Kidney (tissue), 14 donors: ENCODE measurements around the gene RUSC1. TPM values are rescaled to one million over a fixed set of nuclear protein-coding genes. Genes with fewer than 3 reads are reported as not detected.

ENCODE experiments used
- DNase-seq, 5 donors: peaks; one replicate each; pipeline ENCODE4 v3.0.0-alpha.2; 2013 to 2020
- FAIRE-seq: peaks from 2 replicates; lab custom pipeline; 2012; peaks lifted over from hg19 to GRCh38; lab: Jason Lieb, UNC
- H3K27ac ChIP-seq, 2 donors: one replicate each; pipeline ENCODE4 v1.7.0; 2013; ENCODE audit warnings: low read depth in 2 of 2, low read length in 2 of 2, inconsistent platforms in 1 of 2
- H3K27me3 ChIP-seq: one replicate; pipeline ENCODE4 v1.7.1; 2013; ENCODE audit warnings: low read length, inconsistent platforms; ENCODE audit not compliant: control insufficient read depth, insufficient read depth
- H3K36me3 ChIP-seq, 3 donors: one replicate each; pipeline versions ENCODE4 v1.7.0 to v1.7.1; 2013; ENCODE audit warnings: low read length in 3 of 3, control low read depth in 1 of 3, inconsistent platforms in 1 of 3; ENCODE audit not compliant: insufficient read depth in 3 of 3, control insufficient read depth in 2 of 3
- H3K4me1 ChIP-seq, 3 donors: one replicate each; pipeline versions ENCODE4 v1.7.0 to v1.7.1; 2013; ENCODE audit warnings: low read length in 3 of 3, inconsistent platforms in 1 of 3, low read depth in 1 of 3; ENCODE audit not compliant: control insufficient read depth in 2 of 3, insufficient read depth in 2 of 3
- H3K4me3 ChIP-seq, 3 donors: one replicate each; pipeline versions ENCODE4 v1.7.0 to v1.8.1; 2013; ENCODE audit warnings: low read length in 3 of 3, control low read depth in 1 of 3, inconsistent platforms in 1 of 3
- H3K9ac ChIP-seq, 3 donors: one replicate each; pipeline versions ENCODE4 v1.7.0 to v1.7.1; 2013; ENCODE audit warnings: low read length in 3 of 3, control low read depth in 1 of 3, inconsistent platforms in 1 of 3
- H3K9me3 ChIP-seq, 3 donors: one replicate each; pipeline versions ENCODE4 v1.7.0 to v1.7.1; 2013; ENCODE audit warnings: low read length in 3 of 3, control low read depth in 1 of 3, inconsistent platforms in 1 of 3; ENCODE audit not compliant: control insufficient read depth in 2 of 3, insufficient read depth in 1 of 3
- intact Hi-C: fragments of 100-400 bp; cut with DNase I; formaldehyde crosslinking; loops from one replicate; pipeline ENCODE4 v1.11.1; 2022
- polyA plus RNA-seq: library from polyadenylated mRNA; stranded (reverse); fragments of 350-450 nt; fragmentation: Illumina TruSeq; extraction: RNeasy Lipid Tissue Mini Kit (QIAGEN cat#74804); gene quantifications from one replicate; pipeline ENCODE4 v1.2.3, GENCODE V29; 2014; ENCODE audit warnings: low read depth, low replicate concordance; ENCODE audit not compliant: insufficient read depth
- total RNA-seq: library from RNA; stranded (reverse); fragmentation: NEBNext Ultra II Directional; extraction: Animal tissue kit (Norgen Biotek cat#: 25700); gene quantifications from one replicate; pipeline ENCODE4 v1.2.1, GENCODE V29; 2021
- TF ChIP-seq, protein P1 (sequence below): IDR thresholded peaks from 3 replicates; pipeline ENCODE4 v1.5.1; 2012; ENCODE audit warnings: mild to moderate bottlenecking, moderate library complexity, borderline replicate concordance; ENCODE audit not compliant: insufficient read depth; ENCODE audit errors: extremely low read depth
- donor health status: control.
- donor health status: control.
- donor health status: control.
- donor health status: control.
- donor health status: control.
- donor health status: DM: yes; HTN: yes; CAD: no.
- donor health status: Normal renal cell carcinoma (clear cell type).

The RUSC1 gene
- total and polyA plus RNA-seq, 2 donors from 2014 or later, result 29.7 to 32.7 TPM

DNA sequence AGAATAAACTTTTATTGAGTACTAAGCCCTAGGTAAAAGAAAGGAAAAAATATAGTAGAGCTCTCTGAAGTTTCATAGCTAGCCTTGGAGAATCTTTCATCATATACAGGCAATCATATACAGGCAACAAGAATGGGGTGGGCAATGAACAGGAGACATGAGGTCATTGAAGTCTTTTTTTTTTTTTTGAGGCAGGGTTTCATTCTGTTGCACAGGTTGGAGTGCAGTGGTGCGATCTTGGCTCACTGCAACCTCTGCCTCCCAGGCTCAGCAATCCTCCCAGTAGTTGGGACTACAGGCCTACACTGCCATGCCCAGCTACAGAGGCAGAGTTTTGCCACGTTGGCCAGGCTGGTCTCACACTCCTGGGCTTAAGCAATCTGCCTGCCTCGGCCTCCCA lies 22.1 kb downstream of the RUSC1 start:
- H3K36me3 ChIP-seq, result peaks cover 21 to 65% (median 55%) of the 10 kb centered on the region in 3 donors
- H3K4me1 ChIP-seq, result no peaks in the 10 kb centered on the region
- H3K27me3 ChIP-seq, result no peaks in the 10 kb centered on the region
- no peak for DNase-seq
- FAIRE-seq, result no peak
- no peak overlapping the region for H3K27ac ChIP-seq
- intact Hi-C loops, result no loop called here
- TF ChIP-seq, protein P1, sequence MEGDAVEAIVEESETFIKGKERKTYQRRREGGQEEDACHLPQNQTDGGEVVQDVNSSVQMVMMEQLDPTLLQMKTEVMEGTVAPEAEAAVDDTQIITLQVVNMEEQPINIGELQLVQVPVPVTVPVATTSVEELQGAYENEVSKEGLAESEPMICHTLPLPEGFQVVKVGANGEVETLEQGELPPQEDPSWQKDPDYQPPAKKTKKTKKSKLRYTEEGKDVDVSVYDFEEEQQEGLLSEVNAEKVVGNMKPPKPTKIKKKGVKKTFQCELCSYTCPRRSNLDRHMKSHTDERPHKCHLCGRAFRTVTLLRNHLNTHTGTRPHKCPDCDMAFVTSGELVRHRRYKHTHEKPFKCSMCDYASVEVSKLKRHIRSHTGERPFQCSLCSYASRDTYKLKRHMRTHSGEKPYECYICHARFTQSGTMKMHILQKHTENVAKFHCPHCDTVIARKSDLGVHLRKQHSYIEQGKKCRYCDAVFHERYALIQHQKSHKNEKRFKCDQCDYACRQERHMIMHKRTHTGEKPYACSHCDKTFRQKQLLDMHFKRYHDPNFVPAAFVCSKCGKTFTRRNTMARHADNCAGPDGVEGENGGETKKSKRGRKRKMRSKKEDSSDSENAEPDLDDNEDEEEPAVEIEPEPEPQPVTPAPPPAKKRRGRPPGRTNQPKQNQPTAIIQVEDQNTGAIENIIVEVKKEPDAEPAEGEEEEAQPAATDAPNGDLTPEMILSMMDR, result no peak
- no peaks in the 10 kb centered on the region for H3K9me3 ChIP-seq
- no peak overlapping the region for H3K9ac ChIP-seq
- H3K4me3 ChIP-seq, result no peak overlapping the region

DNA sequence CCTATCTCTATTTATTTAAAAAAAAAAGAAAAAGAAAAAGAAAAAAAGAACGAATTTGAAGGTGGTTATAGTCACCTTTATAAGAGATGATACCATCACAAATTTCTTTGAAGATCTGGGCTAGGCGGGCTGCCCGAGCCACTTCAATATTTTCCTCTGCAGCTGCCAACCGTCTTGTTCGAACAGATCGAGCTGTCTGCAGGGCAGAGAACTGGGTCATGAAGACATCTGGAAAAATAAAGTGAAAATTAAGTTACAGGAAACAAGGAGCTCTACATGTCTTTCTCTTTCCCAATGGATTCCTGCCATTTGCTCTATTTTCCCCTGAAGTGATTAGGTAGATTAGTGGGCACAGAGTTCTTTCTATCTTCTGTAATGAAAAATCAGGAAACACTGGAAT lies 31.9 kb downstream of the RUSC1 start:
- TF ChIP-seq, protein P1, result no peak
- FAIRE-seq, result no peak
- DNase-seq, result no peak
- Histone ChIP-seq H3K9ac (no peak overlapping the region), H3K27ac (no peak overlapping the region), H3K9me3 (no peaks in the 10 kb centered on the region), H3K4me1 (no peaks in the 10 kb centered on the region), H3K36me3 (peaks cover 11 to 42% (median 33%) of the 10 kb centered on the region in 3 donors), H3K4me3 (no peak overlapping the region), H3K27me3 (no peaks in the 10 kb centered on the region)
- intact Hi-C loops, result no loop called here

DNA sequence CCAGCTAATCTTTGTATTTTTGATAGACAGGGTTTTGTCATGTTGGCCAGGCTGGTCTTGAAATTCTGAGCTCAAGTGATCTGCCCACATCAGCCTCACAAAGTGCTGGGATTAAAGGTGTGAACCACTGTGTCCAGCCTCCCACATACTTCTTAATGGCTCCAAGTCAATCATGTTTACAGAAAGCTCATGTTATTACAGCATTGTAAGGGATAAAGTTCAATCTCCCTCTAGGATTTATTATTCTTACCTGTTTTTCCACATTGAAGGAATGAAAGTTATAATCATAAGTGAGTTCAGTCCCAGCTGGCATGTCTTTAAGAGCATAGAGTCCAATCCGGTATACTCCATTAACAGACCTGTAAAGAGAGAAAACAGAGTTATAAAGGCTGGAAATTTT lies 39.4 kb downstream of the RUSC1 start:
- H3K4me1 ChIP-seq, result no peaks in the 10 kb centered on the region
- TF ChIP-seq, protein P1, result no peak
- H3K27ac ChIP-seq, result no peak overlapping the region
- H3K9ac ChIP-seq, result no peak overlapping the region
- H3K36me3 ChIP-seq, result peaks cover 2 to 16% (median 12%) of the 10 kb centered on the region in 3 donors
- FAIRE-seq (no peak), DNase-seq (no peak)
- H3K4me3 ChIP-seq, result no peak overlapping the region
- H3K9me3 ChIP-seq, result no peaks in the 10 kb centered on the region
- no peaks in the 10 kb centered on the region for H3K27me3 ChIP-seq
- intact Hi-C loops, result no loop called here

DNA sequence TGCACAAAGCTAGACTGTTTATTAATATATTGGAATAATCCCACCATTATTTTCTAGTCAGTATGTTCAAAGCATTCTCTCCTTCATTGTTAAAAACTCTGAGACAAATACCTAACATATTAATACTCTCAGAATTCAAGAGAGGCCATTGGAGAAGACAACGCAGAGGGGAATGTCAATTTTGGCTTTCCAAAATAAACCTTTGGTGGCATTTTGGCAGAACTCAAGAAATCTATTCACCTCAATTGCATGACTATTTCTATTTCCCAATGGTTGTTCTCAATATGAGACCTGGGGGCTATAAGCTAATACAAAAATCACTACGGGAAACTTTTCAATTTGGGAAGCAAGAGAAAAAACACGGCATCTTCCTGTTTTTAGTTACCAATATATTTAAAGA lies 58.5 kb downstream of the RUSC1 start:
- H3K4me3 ChIP-seq, result no peak overlapping the region
- no peak overlapping the region for H3K9ac ChIP-seq
- TF ChIP-seq, protein P1, result no peak
- peaks cover 0 to 29% (median 2%) of the 10 kb centered on the region in 3 donors for H3K36me3 ChIP-seq
- intact Hi-C loops, result no loop called here
- no peaks in the 10 kb centered on the region for H3K4me1 ChIP-seq
- no peak for FAIRE-seq
- peak in 1 of 5 donors; percentile 0 for DNase-seq
- no peaks in the 10 kb centered on the region for H3K27me3 ChIP-seq
- H3K27ac ChIP-seq, result peak overlapping the region in 1 of 2 donors; percentile 34
- H3K9me3 ChIP-seq, result no peaks in the 10 kb centered on the region
